K562 treated with DMSO at 1 percent for 24 hours (cell line): ENCODE measurements around the gene GOLT1A. TPM values are rescaled to one million over a fixed set of nuclear protein-coding genes. Genes with fewer than 3 reads are reported as not detected.

Experiments
- total RNA-seq: library from RNA; unstranded; fragments of 300-600 nt; gene quantifications from 2 replicates; pipeline ENCODE4 v1.2.3, GENCODE V29; 2022; ENCODE audit warnings: low read depth; ENCODE audit not compliant: insufficient read depth

Gene GOLT1A
- not detected in 2 replicates for total RNA-seq

GRCh38 chr1:204213668-204214662 is at the start of gene GOLT1A:
TSS of gene GOLT1A (minus strand) at chr1:204213988. CDS start at chr1:204213906, 82 bp downstream.

GRCh38 chr1:204196068-204196795 is 17.6 kb downstream of the GOLT1A start, which contains the start of gene KISS1:
TSS of gene KISS1 (minus strand) at chr1:204196491. CDS start at chr1:204192876, 3,615 bp downstream.

GRCh38 chr1:204166219-204166618 is 47.6 kb downstream of the GOLT1A start, which contains the start of gene REN:
TSS of gene REN (minus strand) at chr1:204166337. CDS start at chr1:204166293, 44 bp downstream.

GRCh38 chr1:204151552-204152309 is 62.1 kb downstream of the GOLT1A start, which contains the start of gene ETNK2:
TSS of gene ETNK2 (minus strand) at chr1:204152044. CDS start at chr1:204151852, 192 bp downstream.

Other genes starting within 250 kb of the GOLT1A start
- gene SOX13, start 140.9 kb downstream of the GOLT1A start, total RNA-seq, result 0.50 and 0.95 TPM in 2 replicates
- 0.17 TPM in 1 of 2 replicates, not detected in the other for gene ETNK2, start 61.9 kb downstream of the GOLT1A start, total RNA-seq
- 0.32 TPM in 1 of 2 replicates, not detected in the other for gene REN, start 47.7 kb downstream of the GOLT1A start, total RNA-seq
- gene KISS1, start 17.5 kb downstream of the GOLT1A start, total RNA-seq, result not detected in 2 replicates
- 0.49 and 0.88 TPM in 2 replicates for gene PLEKHA6, start 145.9 kb upstream of the GOLT1A start, total RNA-seq
- gene PPP1R15B, start 197.8 kb upstream of the GOLT1A start, total RNA-seq, result 29.6 and 31.5 TPM in 2 replicates